Transverse colon (tissue), 4 donors: ENCODE data around the gene NKX2-3. TPM values are rescaled to one million over a fixed set of nuclear protein-coding genes. Genes with fewer than 3 reads are reported as not detected.

Experiments
- DNase-seq: peaks from one replicate; pipeline ENCODE4 v3.0.0-alpha.2; 2019
- H3K27ac ChIP-seq, 4 donors: fragments of 200-600 bp; sonication (generic); 2 replicates each; pipeline ENCODE4 v1.5.1; 2016 to 2018; ENCODE audit warnings: inconsistent platforms in 4 of 4
- H3K27me3 ChIP-seq: fragments of 200-600 bp; sonication (generic); 2 replicates; pipeline ENCODE4 v1.5.1; 2017; ENCODE audit warnings: inconsistent platforms
- H3K36me3 ChIP-seq, 4 donors: fragments of 200-600 bp; sonication (generic); 2 replicates each; pipeline ENCODE4 v1.5.1; 2017 to 2019; ENCODE audit warnings: inconsistent platforms in 4 of 4
- H3K4me1 ChIP-seq, 4 donors: fragments of 200-600 bp; sonication (generic); 2 replicates each; pipeline ENCODE4 v1.5.1; 2017 to 2020; ENCODE audit warnings: inconsistent platforms in 4 of 4
- H3K4me3 ChIP-seq, 4 donors: fragments of 200-600 bp; sonication (generic); 1 replicate in 1 of 4; 2 replicates in 3 of 4; pipeline versions ENCODE4 v1.5.1 to v1.6.1; 2017 to 2019; ENCODE audit warnings: inconsistent platforms in 4 of 4
- H3K9me3 ChIP-seq, 2 donors: fragments of 200-600 bp; sonication (generic); 2 replicates each; pipeline ENCODE4 v1.5.1; 2017 to 2019; ENCODE audit warnings: inconsistent platforms in 2 of 2
- EP300 ChIP-seq: sonication (generic); formaldehyde crosslinking; IDR thresholded peaks from one replicate; pipeline ENCODE4 v1.6.1; 2017; ENCODE audit warnings: antibody characterized with exemption, low read depth
- POLR2A ChIP-seq: fragments of 450-650 bp; IDR thresholded peaks from one replicate; pipeline ENCODE4 v1.6.1; 2016; ENCODE audit warnings: antibody characterized with exemption, mild to moderate bottlenecking, moderate library complexity
- POLR2AphosphoS5 ChIP-seq, 3 donors: sonication (generic); formaldehyde crosslinking; IDR thresholded peaks; one replicate each; pipeline ENCODE4 v1.6.1; 2016; ENCODE audit warnings: antibody characterized with exemption in 3 of 3
- WGBS, 2 donors: methylation state at CpG; one replicate each; pipeline ENCODE4 v1.1.5; 2018; ENCODE audit warnings: low coverage in 1 of 2; 5-methylcytosine and 5-hydroxymethylcytosine counted together
- in situ Hi-C, 4 donors: fragments of 200-750 bp; cut with MboI; loops; one replicate each; pipeline versions ENCODE4 v1.15.0 to v1.15.1; 2017; ENCODE audit warnings: low sequenced_read_pairs in 3 of 4, low pct_ligation_motif_present in 1 of 4, low pct_unique_long_range_greater_than_20kb in 1 of 4
- intact Hi-C: fragments of 100-400 bp; cut with DNase I; formaldehyde crosslinking; loops from one replicate; pipeline ENCODE4 v1.15.1; 2023; ENCODE audit warnings: low total_unique reads
- total RNA-seq, 4 donors: library from RNA; depleted of rRNA; stranded (reverse); fragments of >200 nt; gene quantifications; one replicate each; pipeline ENCODE4 v1.1.0, GENCODE V29; 2016
- TF ChIP-seq, protein P1 (sequence below), 5 experiments: fragments of 200-600 bp in 3 of 5; fragments of 450-650 bp in 2 of 5; sonication (generic) in 3 of 5; IDR thresholded peaks; 1 replicate in 2 of 5; 2 replicates in 3 of 5; pipeline ENCODE4 v1.5.1; 2016 to 2017; ENCODE audit warnings: antibody characterized with exemption in 5 of 5, inconsistent platforms in 3 of 5, mild to moderate bottlenecking in 2 of 5, moderate library complexity in 1 of 5

Gene NKX2-3
- total RNA-seq, 4 donors from 2014 or later, result 7.0 to 11.1 (median 9.7) TPM

DNA sequence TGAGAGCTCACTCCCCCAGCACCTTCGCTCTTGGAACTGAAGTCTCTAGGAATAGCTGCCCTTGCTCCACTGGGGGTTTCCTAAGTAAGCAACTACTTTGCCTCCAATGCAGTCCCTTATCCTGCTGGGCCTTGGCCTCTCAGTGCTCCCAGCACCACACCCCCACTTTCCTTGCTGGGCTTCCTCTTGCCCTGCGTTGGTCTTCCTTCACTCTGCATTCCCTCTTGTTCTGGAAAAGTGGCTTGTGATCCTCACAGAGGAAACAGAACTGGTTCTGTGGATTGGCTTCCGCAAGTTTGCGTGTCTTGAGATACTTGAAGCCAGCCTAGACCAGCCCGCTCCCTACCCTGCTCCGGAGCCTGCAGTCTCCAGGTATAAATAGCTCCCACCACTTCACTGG, 6.4 kb downstream of the NKX2-3 start:
- 40 to 74% methylated on average over 1 to 6 of the region's 6 CpGs for WGBS, 2 donors
- in situ Hi-C loops (no loop called here), intact Hi-C loops (loop anchor here (5.0 kb wide), 1 partner anchor 107 kb away; the partner anchor contains the start of gene GOT1)
- no peaks in the 10 kb centered on the region for H3K9me3 ChIP-seq
- no peak for DNase-seq
- H3K36me3 ChIP-seq, result no peaks in the 10 kb centered on the region
- no peak overlapping the region for H3K4me3 ChIP-seq
- no peak for TF ChIP-seq EP300
- no peak for TF ChIP-seq POLR2A
- TF ChIP-seq, protein P1, sequence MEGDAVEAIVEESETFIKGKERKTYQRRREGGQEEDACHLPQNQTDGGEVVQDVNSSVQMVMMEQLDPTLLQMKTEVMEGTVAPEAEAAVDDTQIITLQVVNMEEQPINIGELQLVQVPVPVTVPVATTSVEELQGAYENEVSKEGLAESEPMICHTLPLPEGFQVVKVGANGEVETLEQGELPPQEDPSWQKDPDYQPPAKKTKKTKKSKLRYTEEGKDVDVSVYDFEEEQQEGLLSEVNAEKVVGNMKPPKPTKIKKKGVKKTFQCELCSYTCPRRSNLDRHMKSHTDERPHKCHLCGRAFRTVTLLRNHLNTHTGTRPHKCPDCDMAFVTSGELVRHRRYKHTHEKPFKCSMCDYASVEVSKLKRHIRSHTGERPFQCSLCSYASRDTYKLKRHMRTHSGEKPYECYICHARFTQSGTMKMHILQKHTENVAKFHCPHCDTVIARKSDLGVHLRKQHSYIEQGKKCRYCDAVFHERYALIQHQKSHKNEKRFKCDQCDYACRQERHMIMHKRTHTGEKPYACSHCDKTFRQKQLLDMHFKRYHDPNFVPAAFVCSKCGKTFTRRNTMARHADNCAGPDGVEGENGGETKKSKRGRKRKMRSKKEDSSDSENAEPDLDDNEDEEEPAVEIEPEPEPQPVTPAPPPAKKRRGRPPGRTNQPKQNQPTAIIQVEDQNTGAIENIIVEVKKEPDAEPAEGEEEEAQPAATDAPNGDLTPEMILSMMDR (IDR thresholded peaks at IDR 0.05), result no peak
- no peak for TF ChIP-seq POLR2AphosphoS5 (IDR thresholded peaks at IDR 0.05)
- H3K27me3 ChIP-seq, result peaks cover 93% of the 10 kb centered on the region
- peak overlapping the region; percentile 86 to 94 (median 90) for H3K27ac ChIP-seq
- H3K4me1 ChIP-seq, result peaks cover 8 to 50% (median 45%) of the 10 kb centered on the region in 4 donors

DNA sequence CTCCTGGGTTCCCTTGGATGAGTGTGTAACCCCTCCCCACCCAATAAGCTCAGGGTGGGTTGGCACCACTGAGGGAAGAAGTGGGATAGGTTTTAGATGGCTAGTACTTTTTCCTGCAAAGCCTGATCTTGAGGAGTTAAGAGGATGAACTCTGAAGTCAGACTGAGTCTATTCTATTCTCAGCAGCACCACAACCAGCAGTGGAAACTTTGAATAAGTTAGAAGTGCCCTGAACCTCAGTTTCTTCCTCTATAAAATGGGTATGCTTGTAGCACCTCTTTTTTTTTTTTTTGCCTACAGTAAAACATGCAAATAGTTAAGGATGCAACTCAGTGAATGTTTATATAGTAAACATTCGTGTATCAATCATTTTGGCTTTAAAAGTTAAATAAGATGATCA, 7.1 kb downstream of the NKX2-3 start:
- H3K36me3 ChIP-seq, result no peaks in the 10 kb centered on the region
- no peaks in the 10 kb centered on the region for H3K9me3 ChIP-seq
- peaks cover 8 to 47% (median 41%) of the 10 kb centered on the region in 4 donors for H3K4me1 ChIP-seq
- DNase-seq, result no peak
- peaks cover 93% of the 10 kb centered on the region for H3K27me3 ChIP-seq
- no peak overlapping the region for H3K4me3 ChIP-seq
- 0 to 17% methylated on average over 1 of the region's 1 CpG for WGBS, 2 donors
- H3K27ac ChIP-seq, result peak overlapping the region in 3 of 4 donors; percentile 89 to 94 (median 90)
- in situ Hi-C loops, result no loop called here
- intact Hi-C loops, result loop anchor here (5.0 kb wide), 1 partner anchor 108 kb away; the partner anchor contains the start of gene GOT1
- TF ChIP-seq, protein P1 (IDR thresholded peaks at IDR 0.05), result no peak
- no peak for TF ChIP-seq POLR2AphosphoS5 (IDR thresholded peaks at IDR 0.05)
- no peak for TF ChIP-seq POLR2A
- no peak for TF ChIP-seq EP300

DNA sequence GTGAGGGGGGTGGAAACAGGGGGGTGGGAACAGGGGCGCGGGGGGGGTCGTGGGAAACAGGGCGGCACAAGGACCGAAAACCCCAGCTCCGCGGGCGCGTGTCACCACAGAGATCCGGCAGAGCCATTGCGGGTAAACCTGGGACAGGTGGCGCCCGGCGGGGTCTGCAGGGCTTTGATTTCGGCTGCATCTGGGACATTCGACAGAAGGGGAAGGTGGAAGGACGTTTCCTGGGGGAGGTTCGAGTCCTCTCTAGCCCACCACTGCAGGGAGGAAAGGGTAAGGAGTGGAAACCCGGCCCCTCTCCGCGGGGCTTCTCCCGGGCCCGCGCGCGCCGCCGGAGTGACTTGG, 7.5 kb downstream of the NKX2-3 start:
- Histone ChIP-seq H3K27ac (peak overlapping the region; percentile 2 to 56 (median 20)), H3K9me3 (no peaks in the 10 kb centered on the region), H3K27me3 (peaks cover 93% of the 10 kb centered on the region), H3K36me3 (no peaks in the 10 kb centered on the region), H3K4me3 (peak overlapping the region; percentile 17 to 47 (median 30)), H3K4me1 (peaks cover 8 to 43% (median 37%) of the 10 kb centered on the region in 4 donors)
- in situ Hi-C loops (no loop called here), intact Hi-C loops (no loop called here)
- TF ChIP-seq EP300, result no peak
- TF ChIP-seq POLR2A, result no peak
- TF ChIP-seq, protein P1 (IDR thresholded peaks at IDR 0.05), result no peak
- no peak for TF ChIP-seq POLR2AphosphoS5 (IDR thresholded peaks at IDR 0.05)
- no peak for DNase-seq
- 0 to 18% methylated on average over 1 to 14 of the region's 28 CpGs for WGBS, 2 donors

DNA sequence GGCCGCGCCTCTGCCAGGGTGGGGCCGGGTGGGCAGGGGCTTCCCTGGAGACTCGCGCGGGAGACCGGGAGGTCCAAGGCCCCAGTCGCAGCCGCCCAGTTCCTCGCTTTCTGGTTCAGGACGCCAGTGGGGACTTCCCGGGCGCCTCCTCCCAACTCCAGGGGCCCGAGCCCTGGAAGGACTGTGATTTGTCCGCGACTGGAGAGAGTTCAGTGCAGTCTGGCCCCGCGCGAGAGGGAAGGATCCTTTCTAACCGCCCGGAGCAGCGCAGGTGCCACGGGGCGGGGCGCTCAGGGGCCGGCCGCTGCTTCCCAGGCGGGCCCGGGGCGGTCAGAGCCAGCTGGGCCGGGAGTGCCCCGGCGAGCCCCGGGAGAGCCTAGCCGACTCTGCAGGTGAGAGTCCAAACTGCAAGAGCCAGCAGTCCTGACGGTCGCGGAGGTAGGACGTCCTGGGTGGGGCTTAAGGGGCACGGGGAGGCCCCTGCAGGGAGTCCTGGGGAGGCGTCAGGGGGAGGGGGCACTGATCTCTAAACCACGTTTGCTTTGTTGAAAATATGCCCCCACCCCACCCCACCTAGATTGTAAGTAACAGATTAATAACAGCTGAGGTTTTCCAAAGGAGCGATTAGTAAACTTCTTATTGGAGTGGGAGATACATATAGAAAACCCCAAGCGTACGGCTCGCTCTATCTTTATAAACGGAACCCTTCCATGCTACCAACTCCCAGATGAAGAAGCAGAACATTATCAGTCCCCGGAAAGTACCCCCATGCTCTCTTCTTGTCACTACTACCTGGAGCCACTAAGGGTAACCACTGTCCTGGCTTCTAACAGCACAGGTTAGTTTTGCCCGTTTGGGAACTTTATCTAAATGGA, 8.2 kb downstream of the NKX2-3 start:
- Histone ChIP-seq H3K36me3 (no peaks in the 10 kb centered on the region), H3K27ac (peak overlapping the region; percentile 2 to 56 (median 20)), H3K4me3 (peak overlapping the region; percentile 17 to 47 (median 30)), H3K9me3 (no peaks in the 10 kb centered on the region), H3K4me1 (peaks cover 8 to 38% (median 32%) of the 10 kb centered on the region in 4 donors), H3K27me3 (peaks cover 93% of the 10 kb centered on the region)
- in situ Hi-C loops (no loop called here), intact Hi-C loops (no loop called here)
- WGBS, 2 donors, result 21 to 40% methylated on average over 2 to 18 of the region's 49 CpGs
- peak; percentile 60 for DNase-seq
- TF ChIP-seq EP300 (no peak), POLR2AphosphoS5 (IDR thresholded peaks at IDR 0.05) (no peak), POLR2A (no peak)
- TF ChIP-seq, protein P1 (IDR thresholded peaks at IDR 0.05), result peak in 2 of 5 experiments; percentile 15 to 24
